Stomach (tissue), 4 donors: ENCODE data around the gene RBMS3.

Source experiments
- CTCF ChIP-seq, 7 experiments: fragments of 450-650 bp in 4 of 7; fragments of 200-600 bp in 3 of 7; sonication (generic) in 3 of 7; IDR thresholded peaks; one replicate each; pipeline ENCODE4 v1.5.1; 2016 to 2019; ENCODE audit warnings: antibody characterized with exemption in 7 of 7, control low read depth in 2 of 7, mild to moderate bottlenecking in 1 of 7
- EP300 ChIP-seq: sonication (generic); formaldehyde crosslinking; IDR thresholded peaks from one replicate; pipeline ENCODE4 v1.6.1; 2017; ENCODE audit warnings: antibody characterized with exemption
- POLR2AphosphoS5 ChIP-seq, 3 donors: sonication (generic); formaldehyde crosslinking; IDR thresholded peaks; one replicate each; pipeline ENCODE4 v1.6.1; 2016; ENCODE audit warnings: antibody characterized with exemption in 3 of 3

- TF ChIP-seq EP300 (no peak), CTCF (IDR thresholded peaks at IDR 0.05) (no peak), POLR2AphosphoS5 (IDR thresholded peaks at IDR 0.05) (no peak)
These were observed 284.4 kb downstream of the RBMS3 start for GRCh38 chr3:29565236-29565635.
